HepG2 (cell line): Measurements from ENCODE around the gene RAC3. TPM values are rescaled to one million over a fixed set of nuclear protein-coding genes. Genes with fewer than 3 reads are reported as not detected.
A peak's percentile ranks its signal among the peaks of the same experiment; 100 is the strongest.

Source experiments
- AHR ChIP-seq: IDR thresholded peaks from 2 replicates; pipeline ENCODE4 v1.6.1; 2018; ENCODE audit warnings: missing genetic modification reagents, missing compliant biosample characterization
- KLF11 ChIP-seq: IDR thresholded peaks from 2 replicates; pipeline ENCODE4 v1.6.1; 2016; ENCODE audit warnings: missing compliant biosample characterization
- MEIS2 ChIP-seq: sonication (generic); formaldehyde crosslinking; IDR thresholded peaks from 2 replicates; pipeline ENCODE4 v1.9.0; 2021; ENCODE audit warnings: mild to moderate bottlenecking, missing genetic modification reagents
- POGZ ChIP-seq: sonication (generic); formaldehyde crosslinking; IDR thresholded peaks from 2 replicates; pipeline ENCODE4 v1.4.0; 2020; ENCODE audit warnings: mild to moderate bottlenecking, missing genetic modification reagents
- SNAPC2 ChIP-seq: sonication (generic); formaldehyde crosslinking; IDR thresholded peaks from 2 replicates; pipeline ENCODE4 v1.8.1; 2022; ENCODE audit warnings: mild to moderate bottlenecking, missing genetic modification reagents
- SOX5 ChIP-seq: IDR thresholded peaks from 2 replicates; pipeline ENCODE4 v1.6.1; 2016; ENCODE audit warnings: borderline replicate concordance
- TBL1XR1 ChIP-seq: fragments of 150-350 bp; IDR thresholded peaks from 2 replicates; pipeline ENCODE4 v1.6.1; 2014; ENCODE audit warnings: borderline replicate concordance, low read length; ENCODE audit not compliant: partially characterized antibody
- ZNF446 ChIP-seq: sonication (generic); formaldehyde crosslinking; IDR thresholded peaks from 2 replicates; pipeline ENCODE4 v1.5.0; 2020; ENCODE audit warnings: mild to moderate bottlenecking, missing genetic modification reagents
- ZNF652 ChIP-seq: IDR thresholded peaks from 2 replicates; pipeline ENCODE4 v1.6.1; 2016; ENCODE audit warnings: low read depth, borderline replicate concordance
- ZNF713 ChIP-seq: sonication (generic); formaldehyde crosslinking; IDR thresholded peaks from 2 replicates; pipeline ENCODE4 v1.4.0; 2020; ENCODE audit warnings: mild to moderate bottlenecking, missing genetic modification reagents
- ZNF761 ChIP-seq: sonication (generic); formaldehyde crosslinking; conservative IDR thresholded peaks from 2 replicates; pipeline ENCODE4 v1.4.0; 2020; ENCODE audit warnings: mild to moderate bottlenecking, missing genetic modification reagents
- ZNF879 ChIP-seq: sonication (generic); formaldehyde crosslinking; IDR thresholded peaks from 2 replicates; pipeline ENCODE4 v1.8.1; 2023; ENCODE audit warnings: missing genetic modification reagents
- polyA plus RNA-seq, 8 experiments: library from polyadenylated mRNA; depleted of rRNA in 3 of 8; stranded (reverse) in 7 of 8; unstranded in 1 of 8; fragments of >200 nt; fragmentation: Illumina TruSeq in 4 of 8; extraction: Trizol in 4 of 8; gene quantifications; 2 replicates each; pipeline versions ENCODE4 v1.2.1 to v1.2.3, GENCODE V29; 2011 to 2016; ENCODE audit warnings: low read depth in 4 of 8, missing spikeins in 1 of 8, mixed read lengths in 1 of 8; ENCODE audit not compliant: insufficient read depth in 1 of 8
- total RNA-seq, 5 experiments: library from RNA; depleted of rRNA; stranded (reverse); fragments of >200 nt; fragmentation: Illumina TruSeq; extraction: Trizol; gene quantifications; 2 replicates each; pipeline ENCODE4 v1.2.3, GENCODE V29; 2016; ENCODE audit warnings: low read depth in 1 of 5
- TF ChIP-seq, protein P1 (sequence below): sonication (generic); formaldehyde crosslinking; IDR thresholded peaks from 2 replicates; pipeline ENCODE4 v1.8.1; 2022; ENCODE audit warnings: low read depth, mild to moderate bottlenecking, missing genetic modification reagents
- TF ChIP-seq, protein P2 (sequence below): sonication (generic); formaldehyde crosslinking; IDR thresholded peaks from 2 replicates; pipeline ENCODE4 v1.8.1; 2023; ENCODE audit warnings: mild to moderate bottlenecking, inconsistent platforms, moderate library complexity, missing genetic modification reagents, borderline replicate concordance
- TF ChIP-seq, protein P3 (sequence below): sonication (generic); formaldehyde crosslinking; IDR thresholded peaks from 2 replicates; pipeline ENCODE4 v1.5.0; 2020; ENCODE audit warnings: missing genetic modification reagents
- TF ChIP-seq, protein P4 (sequence below): sonication (generic); formaldehyde crosslinking; IDR thresholded peaks from 2 replicates; pipeline ENCODE4 v1.5.0; 2020; ENCODE audit warnings: missing genetic modification reagents, mild to moderate bottlenecking, borderline replicate concordance
- TF ChIP-seq, protein P5 (sequence below): sonication (generic); formaldehyde crosslinking; IDR thresholded peaks from 2 replicates; pipeline ENCODE4 v1.5.1; 2020; ENCODE audit warnings: missing genetic modification reagents, mild to moderate bottlenecking, borderline replicate concordance
- TF ChIP-seq, protein P6 (sequence below): sonication (generic); formaldehyde crosslinking; IDR thresholded peaks from 2 replicates; pipeline ENCODE4 v1.4.0; 2020; ENCODE audit warnings: missing genetic modification reagents

Gene RAC3
- total and polyA plus RNA-seq, 2 of the 13 experiments (the other 11 are each of a cell fraction or from before 2014, with no cell fraction given), result 10.5 to 21.3 TPM

DNA sequence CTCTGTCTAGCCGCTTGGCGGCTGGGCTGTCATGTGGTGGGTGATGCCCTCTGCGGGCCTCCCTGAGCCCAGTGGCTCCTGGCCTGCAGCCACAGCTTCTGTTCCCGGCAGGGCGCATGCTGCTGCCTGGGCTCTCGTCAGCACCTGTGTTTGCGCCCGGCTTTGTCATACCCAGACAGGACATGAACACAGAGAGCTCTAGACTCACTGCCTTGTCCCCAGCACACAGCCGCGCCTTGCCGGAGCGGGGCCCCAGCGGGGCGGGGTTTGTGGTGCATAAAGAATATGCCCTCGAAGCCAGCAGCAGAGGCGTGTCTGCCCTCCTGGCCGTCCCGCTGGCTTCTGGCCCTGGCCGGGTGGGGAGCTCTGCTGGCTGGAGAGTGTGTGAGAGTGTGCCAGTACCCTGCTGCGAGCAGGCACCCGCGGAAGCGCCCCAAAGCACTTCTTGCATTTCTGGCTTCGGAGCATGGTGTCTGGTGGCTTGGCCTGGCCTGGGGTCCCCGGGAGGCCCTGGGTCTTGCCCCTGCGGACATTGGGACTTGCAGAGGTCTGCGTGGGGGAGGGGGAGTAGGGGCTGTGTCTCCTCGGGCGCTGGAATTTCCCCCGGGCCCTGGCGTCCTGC is 39.7 kb upstream of the RAC3 start (continued):
- TF ChIP-seq, protein P1, sequence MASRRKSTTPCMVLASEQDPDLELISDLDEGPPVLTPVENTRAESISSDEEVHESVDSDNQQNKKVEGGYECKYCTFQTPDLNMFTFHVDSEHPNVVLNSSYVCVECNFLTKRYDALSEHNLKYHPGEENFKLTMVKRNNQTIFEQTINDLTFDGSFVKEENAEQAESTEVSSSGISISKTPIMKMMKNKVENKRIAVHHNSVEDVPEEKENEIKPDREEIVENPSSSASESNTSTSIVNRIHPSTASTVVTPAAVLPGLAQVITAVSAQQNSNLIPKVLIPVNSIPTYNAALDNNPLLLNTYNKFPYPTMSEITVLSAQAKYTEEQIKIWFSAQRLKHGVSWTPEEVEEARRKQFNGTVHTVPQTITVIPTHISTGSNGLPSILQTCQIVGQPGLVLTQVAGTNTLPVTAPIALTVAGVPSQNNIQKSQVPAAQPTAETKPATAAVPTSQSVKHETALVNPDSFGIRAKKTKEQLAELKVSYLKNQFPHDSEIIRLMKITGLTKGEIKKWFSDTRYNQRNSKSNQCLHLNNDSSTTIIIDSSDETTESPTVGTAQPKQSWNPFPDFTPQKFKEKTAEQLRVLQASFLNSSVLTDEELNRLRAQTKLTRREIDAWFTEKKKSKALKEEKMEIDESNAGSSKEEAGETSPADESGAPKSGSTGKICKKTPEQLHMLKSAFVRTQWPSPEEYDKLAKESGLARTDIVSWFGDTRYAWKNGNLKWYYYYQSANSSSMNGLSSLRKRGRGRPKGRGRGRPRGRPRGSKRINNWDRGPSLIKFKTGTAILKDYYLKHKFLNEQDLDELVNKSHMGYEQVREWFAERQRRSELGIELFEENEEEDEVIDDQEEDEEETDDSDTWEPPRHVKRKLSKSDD (CRISPR knock-in tag), result peak; percentile 66; the same call in 1 of the 2 replicates
- TF ChIP-seq POGZ (CRISPR knock-in tag) (no peak), ZNF446 (CRISPR knock-in tag) (peak; percentile 92; the same call in 1 of the 2 replicates), ZNF652 (CRISPR knock-in tag) (peak; percentile 32; the same call in 1 of the 2 replicates), TBL1XR1 (no peak), SNAPC2 (CRISPR knock-in tag) (peak; percentile 97), ZNF713 (peak; percentile 89; the same call in 1 of the 2 replicates), AHR (peak; percentile 90; the same call in 1 of the 2 replicates), ZNF761 (CRISPR knock-in tag) (peak; percentile 94; the same call in 1 of the 2 replicates), KLF11 (CRISPR knock-in tag) (0 out of 2 replicates have a peak, but pooled peaks have one; percentile 69), ZNF879 (CRISPR knock-in tag) (no peak), SOX5 (CRISPR knock-in tag) (peak; percentile 71), MEIS2 (CRISPR knock-in tag) (peak; percentile 65; the same call in 1 of the 2 replicates)
- TF ChIP-seq, protein P2, sequence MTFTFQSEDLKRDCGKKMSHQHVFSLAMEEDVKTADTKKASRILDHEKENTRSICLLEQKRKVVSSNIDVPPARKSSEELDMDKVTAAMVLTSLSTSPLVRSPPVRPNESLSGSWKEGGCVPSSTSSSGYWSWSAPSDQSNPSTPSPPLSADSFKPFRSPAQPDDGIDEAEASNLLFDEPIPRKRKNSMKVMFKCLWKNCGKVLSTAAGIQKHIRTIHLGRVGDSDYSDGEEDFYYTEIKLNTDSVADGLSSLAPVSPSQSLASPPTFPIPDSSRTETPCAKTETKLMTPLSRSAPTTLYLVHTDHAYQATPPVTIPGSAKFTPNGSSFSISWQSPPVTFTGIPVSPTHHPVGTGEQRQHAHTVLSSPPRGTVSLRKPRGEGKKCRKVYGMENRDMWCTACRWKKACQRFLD, result no peak
- TF ChIP-seq, protein P3, sequence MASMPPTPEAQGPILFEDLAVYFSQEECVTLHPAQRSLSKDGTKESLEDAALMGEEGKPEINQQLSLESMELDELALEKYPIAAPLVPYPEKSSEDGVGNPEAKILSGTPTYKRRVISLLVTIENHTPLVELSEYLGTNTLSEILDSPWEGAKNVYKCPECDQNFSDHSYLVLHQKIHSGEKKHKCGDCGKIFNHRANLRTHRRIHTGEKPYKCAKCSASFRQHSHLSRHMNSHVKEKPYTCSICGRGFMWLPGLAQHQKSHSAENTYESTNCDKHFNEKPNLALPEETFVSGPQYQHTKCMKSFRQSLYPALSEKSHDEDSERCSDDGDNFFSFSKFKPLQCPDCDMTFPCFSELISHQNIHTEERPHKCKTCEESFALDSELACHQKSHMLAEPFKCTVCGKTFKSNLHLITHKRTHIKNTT (CRISPR knock-in tag), result peak; percentile 25; the same call in 1 of the 2 replicates
- TF ChIP-seq, protein P4, sequence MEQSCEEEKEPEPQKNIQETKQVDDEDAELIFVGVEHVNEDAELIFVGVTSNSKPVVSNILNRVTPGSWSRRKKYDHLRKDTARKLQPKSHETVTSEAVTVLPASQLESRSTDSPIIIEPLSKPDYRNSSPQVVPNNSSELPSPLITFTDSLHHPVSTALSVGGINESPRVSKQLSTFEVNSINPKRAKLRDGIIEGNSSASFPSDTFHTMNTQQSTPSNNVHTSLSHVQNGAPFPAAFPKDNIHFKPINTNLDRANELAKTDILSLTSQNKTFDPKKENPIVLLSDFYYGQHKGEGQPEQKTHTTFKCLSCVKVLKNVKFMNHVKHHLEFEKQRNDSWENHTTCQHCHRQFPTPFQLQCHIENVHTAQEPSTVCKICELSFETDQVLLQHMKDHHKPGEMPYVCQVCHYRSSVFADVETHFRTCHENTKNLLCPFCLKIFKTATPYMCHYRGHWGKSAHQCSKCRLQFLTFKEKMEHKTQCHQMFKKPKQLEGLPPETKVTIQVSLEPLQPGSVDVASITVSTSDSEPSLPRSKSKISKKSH, result peak; percentile 69; the same call in 1 of the 2 replicates
- TF ChIP-seq, protein P5, sequence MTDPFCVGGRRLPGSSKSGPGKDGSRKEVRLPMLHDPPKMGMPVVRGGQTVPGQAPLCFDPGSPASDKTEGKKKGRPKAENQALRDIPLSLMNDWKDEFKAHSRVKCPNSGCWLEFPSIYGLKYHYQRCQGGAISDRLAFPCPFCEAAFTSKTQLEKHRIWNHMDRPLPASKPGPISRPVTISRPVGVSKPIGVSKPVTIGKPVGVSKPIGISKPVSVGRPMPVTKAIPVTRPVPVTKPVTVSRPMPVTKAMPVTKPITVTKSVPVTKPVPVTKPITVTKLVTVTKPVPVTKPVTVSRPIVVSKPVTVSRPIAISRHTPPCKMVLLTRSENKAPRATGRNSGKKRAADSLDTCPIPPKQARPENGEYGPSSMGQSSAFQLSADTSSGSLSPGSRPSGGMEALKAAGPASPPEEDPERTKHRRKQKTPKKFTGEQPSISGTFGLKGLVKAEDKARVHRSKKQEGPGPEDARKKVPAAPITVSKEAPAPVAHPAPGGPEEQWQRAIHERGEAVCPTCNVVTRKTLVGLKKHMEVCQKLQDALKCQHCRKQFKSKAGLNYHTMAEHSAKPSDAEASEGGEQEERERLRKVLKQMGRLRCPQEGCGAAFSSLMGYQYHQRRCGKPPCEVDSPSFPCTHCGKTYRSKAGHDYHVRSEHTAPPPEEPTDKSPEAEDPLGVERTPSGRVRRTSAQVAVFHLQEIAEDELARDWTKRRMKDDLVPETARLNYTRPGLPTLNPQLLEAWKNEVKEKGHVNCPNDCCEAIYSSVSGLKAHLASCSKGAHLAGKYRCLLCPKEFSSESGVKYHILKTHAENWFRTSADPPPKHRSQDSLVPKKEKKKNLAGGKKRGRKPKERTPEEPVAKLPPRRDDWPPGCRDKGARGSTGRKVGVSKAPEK (CRISPR knock-in tag), result no peak; the same call in 1 of the 2 replicates
- TF ChIP-seq, protein P6, sequence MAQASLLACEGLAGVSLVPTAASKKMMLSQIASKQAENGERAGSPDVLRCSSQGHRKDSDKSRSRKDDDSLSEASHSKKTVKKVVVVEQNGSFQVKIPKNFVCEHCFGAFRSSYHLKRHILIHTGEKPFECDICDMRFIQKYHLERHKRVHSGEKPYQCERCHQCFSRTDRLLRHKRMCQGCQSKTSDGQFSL, result peak; percentile 1; the same call in 1 of the 2 replicates
